GM21786 (cell line): ENCODE results near the gene NREP.

Experiments used
- ATAC-seq: cut with Tn5 transposase; IDR thresholded peaks from one replicate; pipeline ENCODE4 v1.9.1; 2021; ENCODE audit not compliant: unreplicated experiment

The NREP gene

DNA sequence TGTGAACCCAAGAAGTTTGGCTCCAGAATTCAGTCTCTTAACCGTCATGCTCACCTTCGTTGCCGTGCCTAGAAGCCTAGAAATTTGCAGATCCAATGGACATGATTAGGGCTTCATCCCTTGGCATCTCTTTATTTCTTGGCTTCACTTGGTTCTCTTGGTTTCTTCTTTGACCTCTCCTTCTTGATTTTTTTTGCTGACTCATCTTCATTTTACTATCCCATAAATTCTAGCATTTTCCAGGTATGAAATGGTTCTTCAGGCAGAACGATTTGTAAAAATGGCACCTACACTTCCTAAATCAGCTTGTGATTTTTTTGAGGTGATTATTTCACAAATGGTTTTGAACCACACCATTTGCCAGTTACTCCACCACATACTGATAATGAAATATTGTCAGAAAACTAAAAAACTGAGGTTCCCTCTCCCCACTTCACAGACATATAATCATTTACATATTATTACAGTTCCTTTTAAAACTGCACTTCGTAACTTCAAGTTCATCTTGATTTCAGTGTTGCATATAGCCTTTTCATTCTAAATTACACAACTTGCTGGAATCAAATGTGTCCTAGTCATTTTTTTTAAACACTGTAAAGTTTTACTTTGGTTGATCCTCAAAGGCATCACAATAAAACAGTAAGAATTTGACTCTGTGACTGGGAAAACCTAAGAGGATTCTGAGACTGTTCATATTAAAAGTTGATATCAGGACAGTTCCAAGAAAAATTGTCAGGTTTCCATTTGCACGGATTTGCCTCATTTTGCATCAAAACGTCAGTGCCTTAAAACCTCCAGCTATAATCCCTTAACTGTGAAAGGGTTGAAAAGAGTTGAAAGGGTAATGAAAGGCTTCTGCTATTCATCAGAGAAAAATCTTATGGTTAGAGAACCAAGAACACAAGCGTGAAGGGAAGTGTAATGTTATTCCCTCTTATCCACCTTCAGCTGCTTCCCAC is 8.9 kb upstream of the NREP start:
- ATAC-seq: no peak

DNA sequence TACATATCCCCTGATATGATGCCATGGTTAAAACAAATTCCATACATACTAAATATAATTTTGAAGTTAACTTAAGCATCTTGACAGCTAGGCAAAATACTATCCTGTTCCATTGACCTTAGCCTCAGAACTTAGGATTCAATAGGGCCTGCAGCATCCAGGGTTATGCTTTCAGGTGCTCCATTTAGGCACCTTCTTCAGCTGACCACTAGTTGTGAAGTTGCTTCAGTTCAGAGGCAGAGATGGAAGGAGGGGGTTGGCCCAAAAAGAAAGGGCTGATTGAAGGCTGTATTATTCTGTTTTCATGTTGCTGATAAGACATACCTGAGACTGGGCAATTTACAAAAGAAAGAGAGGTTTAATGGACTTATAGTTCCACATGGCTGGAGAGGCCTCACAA is 7.0 kb upstream of the NREP start:
- ATAC-seq: no peak

DNA sequence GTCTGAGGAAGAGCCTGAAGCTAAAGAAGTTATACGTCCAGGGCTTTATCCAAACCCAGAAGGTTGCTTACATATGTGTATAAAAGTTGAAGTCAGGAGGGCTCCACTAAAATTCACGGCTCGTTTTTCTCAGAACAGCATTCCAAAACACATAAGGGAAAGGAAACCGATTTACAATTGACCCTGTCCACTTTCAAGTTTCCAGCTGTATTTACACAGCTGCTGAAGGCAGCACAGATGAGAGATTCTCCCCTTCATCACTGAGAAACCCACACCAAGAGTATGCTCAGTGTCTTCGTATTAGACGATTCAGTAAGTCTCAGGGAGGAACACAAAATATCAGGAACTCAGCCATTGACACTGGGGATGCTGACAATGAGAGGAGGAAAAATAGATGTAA is 5.9 kb upstream of the NREP start:
- ATAC-seq: no peak

DNA sequence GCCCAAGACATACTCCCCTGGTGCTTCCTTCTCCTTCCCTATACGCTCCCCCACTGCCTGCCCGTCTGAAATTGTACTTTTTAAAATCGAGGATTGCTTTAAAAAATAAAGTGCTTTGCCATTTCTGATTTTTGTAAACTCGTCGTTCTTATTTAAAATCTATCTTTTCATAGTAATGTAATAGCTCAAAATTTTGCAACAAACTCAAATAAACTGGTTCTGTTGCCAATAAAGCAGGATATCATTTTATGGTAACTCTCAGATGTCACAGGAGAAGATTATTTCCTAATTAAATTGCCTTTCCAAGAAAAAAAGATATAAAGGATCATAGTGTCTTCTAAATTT is 1.3 kb upstream of the NREP start:
- no peak for ATAC-seq

DNA sequence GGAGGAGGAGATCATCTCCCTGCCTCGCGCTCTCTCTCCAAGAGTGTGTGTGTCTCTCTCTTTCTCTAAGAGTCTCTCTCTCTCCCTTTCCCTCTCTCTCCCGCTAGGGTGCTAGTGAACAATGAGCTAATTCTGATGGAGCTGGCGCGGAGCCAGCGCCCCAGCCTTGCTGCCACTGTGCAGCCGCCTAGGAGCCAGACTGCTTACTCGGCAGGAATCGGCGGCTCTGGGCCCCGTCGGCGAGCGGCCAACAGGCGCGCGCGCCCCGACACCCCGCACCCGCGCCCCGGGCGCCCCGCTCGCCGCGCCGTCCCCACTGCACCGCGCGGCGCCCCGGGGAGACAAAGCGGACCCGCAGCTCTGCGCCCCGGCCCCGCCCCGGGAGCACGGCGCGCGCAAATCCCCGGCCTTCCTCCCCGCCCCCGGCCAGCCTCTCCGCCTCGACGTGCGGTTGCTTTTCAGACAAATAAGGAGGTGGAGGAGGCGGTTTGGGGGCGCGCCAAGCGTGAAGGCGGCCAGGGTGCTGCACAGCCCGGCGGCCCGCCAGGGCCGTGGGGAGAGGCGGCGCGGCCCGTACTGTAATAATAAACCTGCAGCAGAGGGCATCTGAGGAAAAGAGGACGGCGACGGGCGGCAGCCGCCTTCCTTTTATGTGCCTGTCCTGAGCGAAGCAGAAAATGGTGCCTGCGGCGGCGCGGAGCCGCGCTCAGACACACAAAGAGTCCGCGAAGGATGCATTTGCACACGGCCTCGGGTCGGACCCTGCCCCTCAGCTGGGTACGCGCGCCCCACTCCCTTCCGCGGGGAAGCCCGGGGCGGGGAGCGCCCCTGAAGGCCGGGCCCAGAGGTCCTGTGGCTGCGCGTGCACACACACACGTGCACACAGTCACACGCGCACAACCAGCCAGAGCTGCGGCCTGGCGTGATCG is 625 bp upstream of the NREP start:
- peak; percentile 70 for ATAC-seq

DNA sequence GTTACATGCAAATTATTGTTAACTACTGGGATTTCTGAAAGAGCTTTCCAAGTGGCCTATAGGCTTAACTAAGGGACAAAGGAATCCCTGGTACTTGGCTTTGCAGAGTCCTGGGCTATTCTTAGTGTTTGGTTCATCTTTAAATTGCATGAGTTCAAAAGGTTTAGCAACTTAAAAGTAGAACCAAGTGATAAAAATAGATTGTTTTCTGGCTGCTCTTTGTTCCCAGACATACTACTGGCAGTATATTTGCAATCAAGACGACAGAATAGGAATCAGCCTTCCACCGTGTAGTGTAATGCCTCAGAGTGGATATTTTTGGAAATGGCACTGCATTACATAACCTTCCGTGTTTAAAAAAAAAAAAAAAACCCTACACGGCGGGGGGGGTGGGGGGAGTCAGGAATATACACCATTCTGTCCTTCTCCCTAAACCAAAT is 1.0 kb downstream of the NREP start:
- no peak for ATAC-seq

DNA sequence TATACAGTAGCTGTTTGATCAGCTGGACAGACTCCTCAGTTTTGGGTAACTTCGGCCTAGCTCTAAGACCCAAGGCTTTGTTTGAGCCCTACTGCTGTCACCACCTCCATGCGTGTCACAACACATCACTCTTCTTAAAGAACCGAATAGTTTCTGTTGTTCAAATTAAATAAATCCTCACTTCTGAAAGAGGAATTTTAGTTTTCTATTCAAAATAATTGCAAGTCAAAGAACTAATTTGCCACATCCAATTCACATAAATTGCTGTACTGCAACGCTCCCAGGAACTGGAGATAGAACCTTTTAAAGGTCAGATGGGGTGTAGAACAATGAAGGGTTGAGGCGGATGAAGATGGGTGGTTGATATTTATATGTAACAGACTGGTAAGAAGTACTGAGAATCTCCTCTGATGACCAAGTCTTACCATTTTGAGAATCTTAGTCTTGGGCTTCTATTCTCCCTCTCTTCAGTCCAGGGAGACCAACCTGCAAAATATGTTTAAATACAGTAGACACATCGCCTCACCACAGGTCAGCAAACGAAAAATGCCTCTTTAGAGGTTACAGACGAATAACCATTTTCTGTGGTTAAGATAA is 1.6 kb downstream of the NREP start:
- no peak for ATAC-seq

DNA sequence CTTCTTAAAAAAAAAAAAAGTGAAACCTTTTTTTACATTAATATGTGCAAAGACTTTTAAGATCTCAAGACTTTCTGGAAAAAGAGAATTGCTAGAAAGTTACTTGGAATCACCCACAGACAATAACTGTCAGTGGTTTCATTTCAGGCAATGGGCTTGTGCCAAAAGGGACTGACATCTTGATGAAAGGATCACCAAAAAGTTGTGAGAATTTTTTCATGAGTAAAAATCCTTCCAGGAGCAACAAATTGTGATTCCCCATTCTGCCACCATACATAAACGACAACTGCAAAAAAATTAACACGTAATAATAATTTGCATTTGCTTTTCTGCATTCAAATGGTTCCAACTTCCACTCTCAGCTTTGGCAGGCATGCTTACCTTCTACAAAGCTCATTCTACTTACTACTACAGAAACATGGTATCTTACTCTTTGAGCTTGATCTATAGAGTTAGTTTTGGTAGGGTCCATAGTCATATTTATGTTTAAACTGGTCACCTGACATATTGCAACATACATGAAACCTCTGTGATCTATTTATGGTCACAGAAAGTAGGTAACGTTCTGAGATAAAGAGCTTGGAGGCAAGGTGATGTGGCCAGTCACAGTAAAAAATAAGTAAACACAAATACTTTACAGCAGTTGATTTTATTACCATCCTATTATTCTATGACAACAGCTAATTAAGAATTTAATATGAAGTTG is 3.0 kb downstream of the NREP start:
- ATAC-seq: no peak

DNA sequence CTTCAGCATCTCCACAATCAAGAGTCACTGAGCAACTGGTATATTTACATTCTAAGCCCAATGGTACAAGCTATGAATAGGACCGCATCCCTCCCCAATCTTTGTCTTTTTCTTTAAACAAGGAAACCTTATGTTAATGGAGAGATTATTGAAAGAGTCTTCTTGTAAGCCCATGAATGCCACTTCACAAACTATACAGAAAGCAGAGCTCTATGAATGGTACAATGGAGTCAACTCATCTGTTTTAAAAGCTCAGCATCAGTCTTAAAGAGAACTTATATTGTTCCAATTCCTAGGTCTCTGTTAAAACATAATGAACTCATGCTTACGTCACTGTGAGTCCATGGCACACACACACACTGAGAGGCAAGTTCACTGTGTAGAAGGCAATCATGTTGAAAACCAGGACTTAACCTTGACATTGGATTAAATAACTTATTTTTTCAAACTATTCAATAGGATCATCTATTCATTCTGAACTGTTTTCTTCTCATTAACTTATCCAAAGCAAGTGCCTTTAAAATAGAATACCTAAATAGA is 4.5 kb downstream of the NREP start:
- no peak for ATAC-seq

DNA sequence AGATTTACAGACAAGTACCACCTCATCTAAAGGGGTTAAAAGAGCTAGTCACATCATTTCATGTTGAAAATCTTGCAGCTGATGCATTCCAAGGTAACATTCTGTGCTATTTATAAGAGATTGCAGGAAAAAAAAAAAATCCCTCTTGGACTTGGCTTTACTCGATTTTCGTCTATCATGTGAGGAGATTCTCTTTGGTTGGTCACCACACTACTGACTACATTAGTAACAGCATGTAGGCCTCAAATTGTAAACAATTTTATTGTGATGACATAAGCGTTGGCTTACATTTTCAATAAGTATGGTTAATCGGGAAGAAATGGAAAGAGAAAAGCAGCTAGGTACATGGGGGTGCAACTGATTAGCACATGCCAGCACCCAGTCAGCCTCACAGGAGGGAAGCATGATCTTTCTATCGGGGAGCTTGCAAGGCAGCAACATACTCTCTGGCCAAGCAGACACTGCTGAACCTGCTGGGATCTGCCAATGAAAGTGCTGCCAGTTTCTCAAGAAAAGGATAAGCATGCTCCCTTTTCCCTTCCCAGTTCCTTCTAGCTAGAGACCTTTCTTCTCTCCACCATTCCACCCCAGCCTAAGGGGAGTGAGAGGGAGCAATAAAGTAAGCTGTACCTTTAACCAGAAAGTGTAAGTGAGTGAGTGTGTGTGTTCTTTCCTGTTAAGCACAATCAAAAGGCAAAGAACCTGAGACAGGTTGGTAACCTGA is 7.5 kb downstream of the NREP start:
- ATAC-seq: no peak

DNA sequence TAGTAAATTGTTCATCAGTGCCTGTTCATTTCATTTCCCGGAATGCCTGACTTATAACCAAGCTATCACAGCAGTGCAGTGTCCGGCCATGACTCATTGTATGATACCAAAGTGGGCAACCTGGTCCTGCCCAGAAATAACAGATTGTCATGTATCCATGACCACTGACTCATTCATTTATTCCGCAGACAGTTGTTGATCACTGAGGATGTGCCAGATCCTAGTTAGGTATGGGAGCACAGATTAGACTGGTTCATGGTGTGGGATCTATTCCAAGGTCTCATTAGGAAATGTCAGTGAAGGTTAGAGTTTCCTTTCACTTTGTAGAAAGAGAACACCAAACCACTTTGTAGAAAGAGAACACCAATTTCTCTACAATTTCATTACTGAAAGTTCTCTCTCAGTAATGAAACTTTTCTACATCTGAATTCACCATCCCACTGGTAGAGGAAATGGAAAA is 8.7 kb downstream of the NREP start:
- ATAC-seq: no peak

DNA sequence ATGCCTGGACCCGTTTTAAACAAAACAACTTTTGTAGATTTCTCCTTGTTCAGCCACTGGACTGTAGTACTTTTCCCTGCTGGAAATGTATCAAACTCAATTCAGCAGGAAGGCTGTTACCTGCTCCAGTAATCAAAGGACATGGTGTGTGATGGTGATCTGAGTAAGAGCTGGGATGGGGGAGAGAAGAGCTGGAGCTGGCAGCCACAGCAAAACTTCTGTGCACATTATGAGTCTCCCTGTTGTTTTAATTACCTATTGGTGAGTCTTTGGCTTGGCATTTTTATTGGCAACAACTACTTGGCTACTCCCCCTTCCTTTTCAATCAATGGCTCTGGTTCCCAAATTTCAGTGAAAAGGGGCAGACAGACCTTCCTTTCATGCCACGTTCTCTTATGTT is 9.7 kb downstream of the NREP start:
- no peak for ATAC-seq

DNA sequence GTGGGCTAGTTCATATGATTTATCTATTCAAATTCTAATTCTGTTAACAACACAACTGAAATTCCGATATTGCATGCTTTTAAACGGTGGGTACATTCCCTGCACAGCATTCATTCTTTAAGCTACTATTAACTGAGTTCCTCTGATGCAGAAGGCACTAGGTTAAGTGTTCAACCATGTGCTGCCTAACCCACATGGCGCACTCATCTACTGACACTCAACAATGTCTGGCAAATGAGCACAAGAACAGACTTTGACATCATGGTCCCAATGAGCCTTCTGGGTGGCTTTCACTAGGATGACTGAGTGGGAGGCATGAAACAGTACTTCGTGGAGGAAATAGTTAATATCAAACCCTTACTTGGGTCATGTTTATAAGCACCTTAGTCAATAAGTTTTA is 10.2 kb downstream of the NREP start:
- ATAC-seq: no peak

DNA sequence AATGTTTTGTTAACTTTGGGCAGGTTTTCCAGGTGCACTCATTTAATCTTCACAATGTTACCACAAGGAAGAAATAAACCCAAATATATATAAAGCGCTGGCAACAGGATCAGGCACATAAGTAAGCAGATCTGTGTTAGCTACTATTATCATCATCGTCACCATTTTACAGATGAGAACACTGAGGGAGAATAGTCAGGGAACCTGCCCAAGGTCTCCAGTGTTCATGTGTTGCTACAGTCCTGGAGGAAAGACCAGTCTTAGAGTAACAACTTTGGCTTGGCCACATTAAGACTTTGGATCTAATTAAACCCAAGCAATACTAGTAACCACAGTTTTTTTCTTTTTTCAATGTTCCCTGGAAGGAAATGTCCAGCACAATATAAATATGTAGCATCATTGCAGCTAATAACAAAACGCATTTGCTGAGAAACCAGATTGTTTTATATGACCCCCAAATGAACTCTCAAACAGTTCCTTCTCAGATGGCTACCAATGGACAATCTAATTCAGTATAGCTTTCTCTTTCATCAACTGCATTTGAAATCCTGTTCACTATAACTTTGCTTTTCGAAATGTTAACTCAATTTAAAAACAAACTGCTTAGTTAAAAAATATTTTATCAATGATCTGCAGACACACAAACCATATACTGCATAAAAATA is 11.8 kb downstream of the NREP start:
- ATAC-seq: no peak

DNA sequence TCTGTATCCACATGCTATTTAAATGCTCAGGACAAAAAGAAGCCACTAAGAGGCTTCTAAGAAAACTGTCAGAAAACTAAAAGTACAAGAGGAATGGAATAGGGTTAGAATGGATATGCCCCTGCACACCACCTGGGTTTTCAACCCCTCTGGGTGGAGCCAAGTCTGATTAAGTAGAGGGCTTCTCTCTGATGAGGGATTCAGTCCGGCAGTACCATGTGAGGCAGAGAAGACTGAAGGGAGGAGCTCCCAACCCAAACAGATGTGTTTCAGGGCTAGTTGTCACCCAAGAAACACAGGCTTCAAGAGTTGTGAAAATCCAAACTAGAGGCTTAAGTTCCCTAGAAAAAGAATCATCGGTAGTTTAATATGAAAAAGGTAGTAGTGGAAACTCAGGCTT is 12.5 kb downstream of the NREP start:
- ATAC-seq: no peak

DNA sequence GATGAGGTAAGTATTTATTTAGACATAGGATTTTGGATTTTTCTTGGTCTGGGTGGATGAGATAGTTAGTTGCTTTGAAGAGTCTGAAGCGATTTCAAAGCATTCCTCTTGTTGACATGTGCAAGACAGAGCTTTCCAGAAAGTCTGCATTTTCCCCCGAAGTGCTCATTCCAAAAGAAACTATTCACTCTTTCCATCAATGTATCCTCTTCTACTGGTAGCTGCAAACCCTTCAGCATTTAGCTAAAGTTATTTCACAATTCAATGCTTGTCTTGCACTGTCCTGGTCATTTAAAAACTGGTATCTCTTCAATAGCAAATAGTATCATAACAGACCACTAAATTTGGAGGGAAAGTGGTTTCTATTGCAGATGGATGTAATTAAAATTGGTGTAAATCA is 13.0 kb downstream of the NREP start:
- no peak for ATAC-seq

DNA sequence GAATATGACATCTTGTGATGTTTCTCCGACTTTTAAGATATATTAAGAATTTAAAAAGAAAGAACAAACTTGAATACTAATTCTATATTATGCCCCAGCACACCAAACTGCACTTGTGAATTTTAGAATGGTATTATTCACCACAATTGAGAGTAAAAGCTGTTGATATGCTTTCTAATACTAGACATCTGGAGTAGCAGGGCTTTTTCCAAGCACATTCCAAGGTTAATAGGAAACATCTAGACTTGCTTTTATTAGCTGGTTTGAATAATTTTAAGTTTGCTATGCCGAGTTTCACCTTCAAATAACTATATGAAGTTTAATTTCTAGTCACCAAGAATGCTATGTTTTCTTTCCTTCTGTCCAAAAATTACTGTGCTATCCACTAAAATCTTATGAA is 13.5 kb downstream of the NREP start:
- ATAC-seq: no peak

DNA sequence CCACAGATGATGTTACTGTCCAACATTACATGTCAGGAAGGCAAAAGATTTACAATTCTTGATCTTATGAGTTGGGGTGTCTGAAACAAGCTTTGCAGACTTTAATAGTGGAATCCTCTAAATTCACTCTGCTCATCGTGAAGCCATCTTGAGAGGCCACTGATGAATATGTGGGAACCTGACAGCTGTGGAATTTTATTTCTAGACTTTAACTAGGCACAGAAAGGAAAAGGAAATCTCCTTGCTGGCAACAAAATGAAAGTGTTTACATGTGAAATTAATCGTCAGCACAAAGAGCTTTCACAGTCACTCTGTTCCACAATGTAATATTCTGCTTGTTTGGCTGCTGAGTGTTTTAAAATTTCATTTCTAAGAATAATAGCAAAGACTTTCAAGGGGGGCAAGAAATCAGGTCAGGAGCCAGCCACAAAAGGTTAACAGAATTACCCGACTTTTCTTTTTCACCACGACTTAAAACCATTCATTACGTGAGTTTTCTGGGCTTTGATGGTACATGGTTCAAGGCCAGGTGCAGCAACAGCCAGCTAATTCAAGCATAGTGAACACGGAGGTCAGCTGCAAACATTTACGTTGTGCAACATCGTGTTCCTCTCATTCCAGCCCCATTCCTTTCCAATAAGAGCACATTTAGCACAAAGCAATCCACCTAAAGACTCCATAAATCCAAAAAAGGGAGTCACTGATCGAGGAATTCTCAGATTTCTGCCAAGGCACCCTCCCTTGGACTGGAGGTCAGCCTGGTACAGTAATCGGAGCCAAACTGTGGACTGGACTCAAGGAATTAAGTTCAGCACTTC is 14.6 kb downstream of the NREP start:
- ATAC-seq: no peak

DNA sequence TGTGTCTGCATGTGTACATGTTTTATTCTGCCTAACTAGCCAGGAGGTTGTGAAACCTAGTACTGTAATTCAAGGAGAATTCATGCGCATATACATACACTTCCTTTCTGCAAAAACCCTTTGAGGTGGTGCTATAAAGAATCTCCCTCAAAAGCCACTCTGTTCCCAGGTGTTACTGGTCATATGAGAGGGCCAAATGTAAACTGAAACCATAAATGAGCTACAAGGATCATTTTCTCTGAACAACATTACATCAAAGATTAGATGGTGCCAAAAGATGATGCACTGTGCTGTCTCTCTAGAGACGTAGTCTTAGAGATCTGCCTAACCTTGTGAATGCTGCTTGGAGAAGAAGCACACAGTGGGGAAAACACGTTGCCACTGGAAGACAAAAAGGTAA is 15.7 kb downstream of the NREP start:
- ATAC-seq: peak; percentile 79
